Stimulated activated CD4-positive, alpha-beta T cell treated with anti-CD3 and anti-CD28 coated beads, Interleukin-1b, Interleukin-23, amount 100 ng/mL, for 48 hours (primary cell): Measurements from ENCODE around the gene MCCC1.
"Not testable (repeated sequence)": the region's sequence is repeated elsewhere in the genome, so short reads cannot be mapped to it uniquely, and the experiment has no call there.

Source experiments
- DNase-seq: peaks from one replicate; pipeline ENCODE4 v3.0.0-alpha.2; 2020

Gene MCCC1

DNA sequence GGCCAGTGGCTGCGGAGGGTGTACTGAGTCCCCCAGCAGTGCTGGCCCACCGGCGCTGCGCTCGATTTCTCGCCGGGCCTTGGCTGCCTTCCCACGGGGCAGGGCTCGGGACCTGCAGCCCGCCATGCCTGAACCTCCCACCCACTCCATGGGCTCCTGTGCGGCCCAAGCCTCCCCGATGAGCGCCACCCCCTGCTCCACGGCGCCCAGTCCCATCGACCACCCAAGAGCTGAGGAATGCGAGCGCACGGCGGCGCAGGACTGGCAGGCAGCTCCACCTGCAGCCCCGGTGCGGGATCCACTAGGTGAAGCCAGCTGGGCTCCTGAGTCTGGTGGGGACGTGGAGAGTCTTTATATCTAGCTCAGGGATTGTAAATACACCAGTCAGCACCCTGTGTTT, 1.7 kb upstream of the MCCC1 start:
- not testable (repeated sequence) for DNase-seq

DNA sequence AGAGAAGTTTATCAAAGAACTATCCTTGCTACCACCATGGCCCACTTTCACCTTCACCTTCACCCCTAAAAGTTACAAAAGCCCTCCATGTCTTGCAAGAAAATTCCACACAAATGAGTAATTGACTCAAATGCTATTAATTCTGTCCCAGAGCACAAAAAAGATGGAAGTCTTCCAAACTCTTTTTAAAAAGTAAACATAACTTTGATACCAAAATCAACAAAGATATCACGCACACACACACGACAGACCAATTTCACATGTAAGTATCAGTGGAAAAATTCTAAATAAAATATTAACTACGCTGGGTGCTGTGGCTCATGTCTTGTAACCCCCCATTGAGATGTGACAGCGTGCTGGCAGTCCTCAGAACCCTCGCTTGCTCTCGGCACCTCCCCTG, 1.1 kb upstream of the MCCC1 start:
- DNase-seq: no peak

DNA sequence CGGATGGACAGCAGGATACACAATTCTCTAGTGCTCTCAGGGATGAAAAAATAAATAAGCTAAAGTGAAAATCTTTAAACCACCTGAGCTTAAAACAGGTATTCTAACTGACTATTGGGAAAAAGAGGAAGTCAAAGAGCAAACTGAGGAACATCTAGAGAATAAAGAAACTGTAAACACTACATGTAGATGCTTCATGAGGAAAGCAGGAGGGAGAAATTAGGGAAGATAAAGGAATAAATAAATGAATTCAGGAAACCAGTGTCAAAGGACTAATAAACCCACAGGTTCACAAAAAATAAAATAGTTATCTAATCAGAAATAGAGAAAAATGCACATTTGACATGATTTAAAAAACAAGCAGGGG, 525 bp upstream of the MCCC1 start:
- DNase-seq: no peak

DNA sequence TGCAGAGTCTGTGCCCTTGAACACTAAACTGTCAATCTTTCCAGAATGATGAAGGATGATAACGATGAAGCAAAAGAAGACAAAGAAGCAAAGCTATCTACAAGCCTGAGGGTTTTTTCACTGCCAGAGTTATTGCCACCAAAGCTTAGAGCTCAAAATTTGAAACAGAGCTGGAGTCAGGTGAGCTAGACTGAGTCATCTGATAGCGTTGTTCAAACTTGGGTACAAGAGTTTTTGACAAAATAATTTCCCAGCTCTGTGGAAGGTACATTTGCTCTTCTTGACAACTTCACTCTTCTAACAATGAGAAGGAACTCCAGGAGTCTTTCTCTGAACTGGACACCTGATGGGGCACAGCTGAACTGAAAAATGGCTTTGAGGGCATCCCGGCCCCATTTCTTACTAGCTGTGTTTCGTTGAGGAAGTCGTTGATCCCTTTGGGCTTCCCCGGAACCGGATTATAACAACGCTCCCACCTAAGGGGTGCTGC, 715 bp downstream of the MCCC1 start:
- DNase-seq: no peak

DNA sequence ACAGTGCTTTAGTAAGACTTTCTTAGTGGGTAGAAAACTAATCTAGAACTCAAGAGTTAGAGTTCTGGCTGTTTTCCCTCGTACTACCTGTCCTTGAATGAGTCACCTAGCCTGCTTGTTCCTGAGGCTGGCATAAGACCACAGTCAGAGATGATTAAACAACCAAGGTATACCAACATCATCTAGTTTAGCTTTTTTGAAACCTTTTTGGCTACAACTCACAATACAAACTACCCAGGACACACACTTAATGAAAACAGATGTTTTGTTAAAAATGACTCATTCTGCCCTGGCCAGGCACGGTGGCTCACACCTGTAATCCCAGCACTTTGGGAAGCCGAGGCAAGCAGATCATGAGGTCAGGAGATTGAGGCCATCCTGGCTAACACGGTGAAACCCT, 4.6 kb downstream of the MCCC1 start:
- DNase-seq: no peak

DNA sequence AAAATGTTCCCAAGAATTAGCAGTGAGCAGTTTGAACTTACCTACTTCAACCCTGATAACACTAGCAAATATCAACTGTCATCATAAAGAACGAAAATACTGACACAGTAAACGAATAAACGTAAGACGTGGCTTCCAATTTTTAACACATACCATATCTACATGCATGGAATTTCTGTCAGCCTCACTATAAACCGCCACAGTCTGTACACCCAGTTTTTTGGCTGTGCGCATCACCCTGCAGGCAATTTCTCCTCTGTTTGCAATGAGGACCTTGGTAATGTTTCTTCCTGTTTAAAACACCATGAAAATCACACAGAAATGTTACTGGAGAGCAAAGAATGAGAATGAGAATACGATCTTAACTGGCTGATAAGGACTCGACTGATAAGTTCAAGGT, 7.0 kb downstream of the MCCC1 start:
- no peak for DNase-seq

DNA sequence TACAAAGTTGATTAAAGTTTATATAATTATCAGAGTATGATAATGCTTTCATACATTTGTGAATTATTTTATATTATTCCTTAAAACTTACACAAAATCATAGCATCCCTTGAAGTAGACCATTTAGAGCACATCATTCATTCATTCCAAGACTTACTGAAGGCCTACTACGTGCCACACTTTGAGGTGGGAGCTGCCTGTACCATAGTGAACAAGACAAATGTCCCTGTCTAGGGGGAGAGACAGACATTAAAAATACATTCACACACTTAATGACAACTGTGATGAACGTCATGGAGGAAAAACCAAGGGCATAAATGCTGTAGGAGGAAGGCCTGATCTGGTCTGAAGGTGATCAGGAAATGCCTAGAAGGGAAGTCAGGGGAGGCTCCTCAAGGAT, 12.1 kb downstream of the MCCC1 start:
- DNase-seq: no peak

DNA sequence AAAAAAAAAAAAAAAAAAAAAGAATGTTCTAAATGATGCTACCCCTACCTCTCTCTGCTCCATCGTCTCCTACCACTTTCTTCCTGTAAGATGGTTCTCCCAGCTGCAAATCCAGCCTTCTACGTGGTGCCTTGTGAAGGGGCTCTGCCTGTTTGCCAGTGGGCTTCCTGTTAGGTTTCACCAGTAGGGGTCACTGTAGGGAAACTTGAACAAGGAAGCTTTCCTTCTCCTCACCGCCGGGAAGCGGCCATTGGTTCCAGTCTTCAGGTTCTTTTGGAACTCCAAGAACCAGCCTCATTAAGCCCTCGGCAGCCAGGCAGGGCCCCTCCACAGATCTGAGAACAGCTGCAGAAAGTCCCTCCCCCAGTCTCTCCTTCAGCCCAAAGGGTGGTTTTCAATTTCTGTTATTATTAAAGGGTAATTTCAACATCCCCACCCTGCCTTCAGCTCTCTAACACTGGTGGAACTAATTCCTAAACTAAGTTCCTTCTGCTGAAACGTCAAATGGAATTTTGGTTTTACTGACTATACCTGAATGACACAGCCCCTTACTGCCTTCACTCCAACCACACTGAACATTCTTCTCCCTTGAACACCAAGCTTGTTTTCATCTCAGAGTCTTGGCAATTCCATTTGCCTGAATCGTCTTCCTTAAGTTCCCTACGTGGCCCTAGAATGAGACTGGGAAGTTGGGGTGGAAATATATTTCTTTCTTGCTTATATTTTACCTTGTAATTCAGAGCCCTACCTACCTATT, 13.5 kb downstream of the MCCC1 start:
- DNase-seq: no peak

DNA sequence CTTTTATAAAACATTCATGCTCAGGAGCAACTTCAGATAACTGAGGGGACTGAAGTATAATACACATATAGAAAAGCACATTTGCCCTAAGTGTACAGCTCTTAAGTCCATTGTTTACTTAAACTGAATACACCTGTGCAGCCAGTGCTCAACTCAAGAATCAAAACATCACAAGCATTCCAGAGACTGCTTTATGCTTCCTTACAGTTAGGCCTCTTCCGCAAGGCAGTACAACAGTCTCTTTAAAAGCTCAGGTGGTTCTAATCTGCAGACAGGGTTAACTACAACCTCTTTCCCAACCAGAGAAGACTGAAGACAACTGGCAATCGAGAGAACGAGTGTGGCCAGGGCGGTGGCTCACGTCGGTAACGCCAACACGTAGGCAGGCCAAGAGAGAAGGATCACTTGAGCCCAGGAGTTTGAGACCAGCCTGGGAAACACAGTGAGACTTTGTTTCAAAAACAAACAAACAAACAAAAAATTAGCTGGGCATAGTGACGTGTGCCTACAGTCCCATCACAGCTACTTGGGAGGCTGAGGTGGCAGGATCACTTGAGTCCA, 16.9 kb downstream of the MCCC1 start:
- no peak for DNase-seq

DNA sequence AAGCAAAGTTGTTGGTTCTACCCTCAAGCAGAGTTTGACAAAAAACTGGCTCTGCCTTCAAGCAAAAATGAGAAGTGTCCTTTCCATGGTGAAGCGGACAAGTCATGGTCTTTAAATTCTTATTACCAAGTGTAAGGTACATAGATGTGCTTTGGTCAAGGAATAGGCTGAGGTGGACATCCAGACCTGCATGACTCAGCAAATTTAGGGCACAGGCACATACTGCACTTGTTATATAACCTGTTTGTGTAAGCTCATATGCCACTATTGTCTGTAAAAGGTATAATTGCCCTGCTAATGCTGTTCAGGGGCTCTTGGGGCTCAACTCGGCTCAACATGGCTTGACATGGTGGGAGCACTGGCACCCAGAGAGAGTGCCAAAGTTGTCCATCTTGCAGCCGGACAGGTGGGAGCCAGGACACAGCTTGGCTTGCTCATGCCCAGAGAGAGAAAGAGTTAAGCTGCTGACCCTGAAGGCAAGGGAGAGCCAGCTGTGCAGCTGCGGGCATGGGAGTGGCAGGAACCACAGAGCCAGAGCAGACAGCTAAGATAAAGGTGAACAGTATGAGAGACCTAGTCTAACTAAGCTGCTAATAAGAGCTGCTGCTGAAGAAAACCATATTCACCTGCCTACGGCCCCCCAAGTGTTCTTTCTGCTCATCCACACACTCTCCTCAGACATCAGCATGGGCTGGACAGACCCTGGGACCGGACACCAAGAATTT, 17.7 kb downstream of the MCCC1 start:
- DNase-seq: no peak

DNA sequence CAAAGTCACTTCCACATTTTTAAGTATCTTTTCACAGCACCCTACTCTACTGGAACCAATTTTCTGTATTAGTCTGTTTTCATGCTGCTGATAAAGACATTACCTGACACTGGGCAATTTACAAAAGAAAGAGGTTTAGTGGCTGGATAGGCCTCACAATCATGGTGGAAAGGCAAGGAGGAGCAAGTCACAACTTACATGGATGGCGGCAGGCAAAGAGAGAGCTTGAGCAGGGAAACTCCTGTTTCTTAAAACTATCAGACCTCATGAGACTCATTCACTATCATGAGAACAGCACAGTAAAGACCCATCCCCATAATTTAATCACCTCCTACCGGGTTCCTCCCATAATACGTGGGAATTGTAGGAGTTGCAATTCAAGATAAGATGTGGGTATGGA, 18.7 kb downstream of the MCCC1 start:
- no peak for DNase-seq

DNA sequence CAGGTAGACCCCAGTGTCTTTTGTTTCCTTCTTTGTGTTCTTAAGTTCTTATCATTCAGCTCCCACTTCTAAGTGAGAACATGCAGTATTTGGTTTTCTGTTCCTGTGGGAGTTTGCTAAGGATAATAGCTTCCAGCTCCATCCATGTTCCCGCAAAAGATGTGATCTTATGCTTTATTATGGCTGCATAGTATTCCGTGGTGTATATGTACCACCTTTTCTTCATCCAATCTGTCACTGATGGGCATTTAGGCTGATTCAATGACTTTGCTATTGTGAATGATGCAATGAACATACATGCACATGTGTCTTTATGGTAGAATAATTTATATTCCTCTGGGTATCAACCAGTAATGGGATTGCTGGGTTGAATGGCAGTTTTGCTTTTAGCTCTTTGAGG, 24.4 kb downstream of the MCCC1 start:
- DNase-seq: no peak

DNA sequence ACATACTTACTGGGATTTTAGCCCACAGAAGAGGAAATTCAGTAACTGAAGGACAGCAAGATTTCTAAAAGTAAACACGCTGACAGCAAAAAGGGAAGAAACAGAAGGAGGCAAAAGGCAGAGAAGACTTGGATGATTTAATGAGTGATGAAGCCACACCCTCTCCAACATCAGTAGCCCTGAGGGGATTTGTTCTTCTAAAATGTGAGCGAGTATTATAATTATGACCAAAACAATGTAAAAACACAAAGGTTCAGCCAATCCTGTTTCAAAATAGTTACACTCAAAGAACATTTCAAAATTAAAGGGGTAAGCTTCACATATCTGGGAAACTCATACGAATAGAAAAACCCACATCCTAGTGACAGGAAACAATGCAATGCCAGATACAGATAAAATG, 25.0 kb downstream of the MCCC1 start:
- no peak for DNase-seq

DNA sequence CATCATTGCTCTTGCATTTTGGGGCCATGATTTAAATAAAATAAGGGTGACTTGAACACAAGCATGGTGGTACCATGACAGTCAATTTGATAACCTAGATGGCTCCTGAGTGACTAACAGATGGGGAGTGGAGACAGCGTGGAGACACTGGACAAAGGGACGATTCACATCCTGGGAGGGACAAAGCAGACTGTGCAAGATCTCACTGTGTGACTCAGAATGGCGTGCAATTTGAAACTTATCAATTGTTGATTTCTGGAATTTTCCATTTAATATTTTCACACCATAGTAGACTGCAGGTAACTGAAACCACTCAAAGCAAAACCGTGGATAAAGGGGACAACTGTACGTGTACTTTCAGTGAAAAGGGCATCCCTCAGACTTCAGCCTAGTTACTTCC, 25.5 kb downstream of the MCCC1 start:
- DNase-seq: no peak

DNA sequence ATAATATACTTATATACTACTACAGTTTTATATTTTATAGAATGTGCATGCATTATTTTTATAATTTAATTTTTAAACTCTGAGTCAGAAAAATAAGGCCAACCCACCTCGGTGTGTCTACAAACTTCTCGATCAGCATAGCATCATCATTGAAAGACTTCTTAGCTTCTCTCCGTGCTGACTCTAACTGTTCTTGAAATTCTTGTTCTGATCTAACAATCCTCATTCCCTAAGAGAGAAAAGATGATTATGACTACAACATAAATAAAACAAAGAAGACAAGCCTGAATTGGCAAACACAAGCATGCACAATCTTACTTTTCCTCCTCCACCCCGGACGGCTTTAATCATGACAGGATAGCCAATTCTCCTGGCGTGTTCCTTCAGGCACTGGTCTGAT, 28.4 kb downstream of the MCCC1 start:
- no peak for DNase-seq

DNA sequence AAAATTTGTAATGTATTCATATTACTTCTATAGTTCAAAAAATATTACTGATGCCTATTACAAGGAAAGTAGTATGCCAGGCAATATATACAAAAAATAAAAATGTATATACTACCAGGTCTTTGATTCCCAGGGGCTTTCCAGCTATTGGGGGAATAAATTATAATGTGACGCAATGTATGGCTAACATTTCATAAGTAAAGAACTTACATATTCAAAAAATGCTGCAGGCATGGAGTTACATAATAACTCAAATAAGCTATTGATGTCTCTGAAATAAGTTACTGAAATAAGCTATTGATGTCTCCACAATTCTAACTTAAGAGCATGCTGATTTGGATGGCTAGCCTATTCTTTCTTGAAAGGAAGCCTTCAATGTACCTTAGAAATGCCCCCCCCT, 30.2 kb downstream of the MCCC1 start:
- DNase-seq: no peak

DNA sequence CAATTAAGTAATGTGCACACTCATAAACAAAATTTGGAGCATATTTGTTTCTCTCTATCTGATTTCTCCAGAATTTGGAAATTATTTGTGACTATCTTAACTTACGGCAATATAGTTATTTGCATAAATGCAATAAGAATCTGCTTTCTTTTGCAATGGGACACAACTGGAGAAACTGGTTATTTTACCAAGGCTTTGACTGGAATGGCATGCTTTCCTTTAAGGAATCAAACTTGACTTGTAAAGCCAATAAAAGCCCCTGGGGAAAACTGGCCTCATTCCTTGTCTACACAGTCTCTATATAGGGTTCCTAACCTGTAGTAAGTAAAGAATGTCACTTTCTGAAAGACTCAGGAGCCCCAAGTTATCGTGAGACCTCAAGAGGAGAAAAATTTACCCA, 32.4 kb downstream of the MCCC1 start:
- DNase-seq: not testable (repeated sequence)

DNA sequence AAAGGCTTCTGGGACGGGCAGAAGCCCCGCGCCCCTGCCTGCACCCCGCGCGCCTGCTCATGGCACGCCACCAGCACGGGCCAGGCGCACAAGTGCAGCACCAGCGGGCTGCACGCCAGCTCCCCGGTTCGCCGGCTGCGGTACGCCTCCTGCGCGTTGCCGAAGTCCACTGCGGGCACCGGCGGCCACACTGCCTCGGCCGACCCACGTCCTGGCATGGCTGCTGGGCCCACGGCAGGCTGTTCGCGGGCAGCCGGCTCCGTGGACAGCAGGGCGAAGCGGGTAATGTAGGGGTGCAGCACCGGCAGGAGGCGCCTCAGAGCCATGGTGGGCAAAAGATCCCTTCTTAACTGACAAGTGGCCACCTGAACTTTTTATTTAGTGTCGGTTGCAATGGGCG, 34.8 kb downstream of the MCCC1 start:
- DNase-seq: no peak

DNA sequence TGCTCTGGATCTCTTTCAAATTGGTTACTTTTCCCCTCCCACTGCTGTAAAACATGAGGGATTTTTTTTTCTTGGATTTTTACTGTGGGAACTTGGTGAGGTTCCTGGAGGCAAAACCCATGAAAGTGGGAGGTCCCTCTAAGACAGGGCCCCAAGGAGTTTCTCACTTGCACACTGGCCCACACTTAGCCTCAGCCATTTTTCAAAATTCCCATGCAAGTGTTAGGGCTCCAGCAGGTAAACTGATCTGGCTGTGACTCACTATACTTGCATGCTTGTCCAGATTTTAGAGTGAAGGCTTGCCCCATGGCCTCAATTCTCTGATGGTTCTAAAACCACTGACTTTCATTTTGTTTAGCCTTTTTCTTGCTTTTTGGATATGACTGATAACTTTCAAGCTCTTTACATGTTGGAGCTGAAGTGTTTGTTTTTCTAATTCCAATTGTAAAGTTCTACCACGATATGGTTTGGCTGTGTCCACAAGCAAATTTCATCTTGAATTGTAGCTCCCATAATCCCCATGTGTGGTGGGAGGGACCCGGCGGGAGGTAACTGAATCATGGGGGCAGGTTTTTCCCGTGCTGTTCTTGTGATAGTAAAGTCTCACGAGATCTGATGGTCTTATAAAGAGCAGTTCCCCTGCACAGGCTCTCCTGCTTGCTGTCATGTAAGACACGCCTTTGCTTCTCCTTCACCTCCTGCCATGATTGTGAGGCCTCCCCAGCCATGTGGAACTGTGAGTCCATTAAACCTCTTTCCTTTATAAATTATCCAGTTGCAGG, 37.7 kb downstream of the MCCC1 start:
- no peak for DNase-seq

DNA sequence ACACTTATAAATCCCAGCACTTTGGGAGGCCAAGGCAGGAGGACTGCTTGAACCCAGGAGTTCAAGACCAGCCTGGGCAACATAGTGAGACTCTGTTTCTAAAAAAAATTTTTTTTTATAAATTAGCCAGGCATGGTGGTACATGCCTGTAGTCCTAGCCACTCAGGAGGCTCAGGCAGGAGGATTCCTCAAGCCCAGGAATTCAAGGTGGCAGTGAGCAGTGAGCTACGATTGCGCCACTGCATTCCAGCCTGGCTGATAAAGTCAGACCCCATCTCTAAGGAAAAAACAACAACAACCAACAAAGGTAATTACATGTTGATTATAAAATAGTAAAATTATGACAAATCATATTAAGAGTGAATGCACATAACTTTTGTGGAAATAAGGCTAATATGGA, 40.9 kb downstream of the MCCC1 start:
- no peak for DNase-seq

DNA sequence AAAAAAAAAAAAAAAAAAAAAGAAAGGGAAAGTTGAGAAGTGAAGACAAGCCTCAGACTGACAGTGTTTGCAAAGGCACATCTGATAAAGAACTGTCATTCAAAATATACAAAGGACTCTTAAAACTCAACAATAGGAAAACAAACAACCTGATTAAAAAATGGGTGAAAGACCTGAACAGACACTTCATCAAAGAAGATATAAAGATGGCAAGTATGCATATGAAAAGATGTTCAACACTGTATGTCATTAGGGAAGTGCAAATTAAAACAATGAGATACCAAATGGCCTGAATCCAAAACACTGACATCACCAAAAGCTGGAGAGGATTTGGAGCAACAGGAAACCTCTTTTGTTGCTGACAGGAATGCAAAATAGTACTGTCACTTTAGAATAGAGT, 48.6 kb downstream of the MCCC1 start:
- DNase-seq: no peak

DNA sequence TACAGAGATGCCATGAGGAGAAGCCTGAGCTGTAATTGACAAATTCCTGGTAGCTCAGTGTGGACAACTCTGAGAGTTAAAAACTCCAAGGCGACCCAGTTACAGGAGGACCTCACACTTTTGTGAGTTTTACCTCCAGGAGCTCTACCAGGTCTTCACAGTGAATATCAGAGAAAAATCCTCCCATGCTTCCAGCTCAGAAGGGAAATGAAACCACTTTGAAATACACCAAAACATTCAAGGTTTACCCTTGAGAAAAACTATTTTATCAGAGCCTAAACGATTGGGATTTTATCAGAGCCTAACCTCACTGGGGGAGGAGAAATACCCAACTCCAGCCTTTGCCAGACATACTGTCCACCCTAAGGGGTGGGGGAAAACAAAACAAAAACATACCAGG, 52.4 kb downstream of the MCCC1 start:
- no peak for DNase-seq

DNA sequence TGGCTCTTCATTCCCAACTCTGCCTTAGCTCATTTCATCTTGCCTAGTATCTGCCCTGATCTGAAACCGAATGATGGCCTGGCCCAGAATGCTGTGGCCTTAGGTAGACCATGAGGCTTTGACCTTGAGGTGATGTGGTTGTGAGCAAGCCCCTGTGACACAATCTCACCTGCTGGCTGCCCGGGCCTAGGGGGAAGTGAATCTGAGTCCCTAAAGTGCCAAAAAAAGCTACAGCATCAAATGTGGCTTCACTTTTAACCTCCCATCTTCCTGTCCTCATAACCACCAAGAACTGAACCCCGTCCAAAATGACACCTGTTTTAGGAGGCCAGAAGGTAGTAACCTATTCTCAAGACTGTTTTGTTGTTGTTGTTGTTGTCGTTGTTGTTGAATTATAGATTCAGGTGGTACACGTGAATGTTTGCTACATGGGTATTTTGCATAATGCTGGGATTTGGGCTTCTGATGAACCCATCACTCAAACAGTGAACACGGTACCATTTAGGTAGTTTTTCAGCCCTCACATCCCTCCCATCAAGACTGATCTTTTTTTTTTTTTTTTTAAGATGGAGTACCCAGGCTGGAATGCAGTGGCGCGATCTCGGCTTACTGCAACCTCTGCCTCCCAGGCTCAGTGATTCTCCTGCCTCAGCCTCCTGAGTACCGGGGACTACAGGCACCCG, 54.6 kb downstream of the MCCC1 start:
- no peak for DNase-seq
